ENCODE measurements around the gene SOX4.

Gene SOX4

DNA sequence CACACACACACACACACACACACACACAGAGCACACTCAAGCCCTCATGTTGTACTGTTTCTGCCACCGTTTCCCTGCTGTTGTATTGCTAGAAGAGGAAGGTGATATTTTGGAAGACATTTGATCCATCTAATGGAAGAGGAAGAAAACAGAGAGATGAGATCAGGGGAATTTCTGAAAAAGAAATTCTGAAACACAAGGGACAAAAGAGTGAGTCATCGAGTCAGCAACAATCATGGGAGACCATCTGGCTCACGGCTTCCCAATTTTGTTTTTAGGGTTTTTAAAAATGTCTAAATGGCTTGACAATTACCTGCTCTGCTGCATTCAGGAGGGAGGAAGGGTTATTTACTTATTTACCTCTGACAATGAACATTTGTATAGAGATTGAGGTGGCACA lies 22.0 kb downstream of the SOX4 start:
- DNase-seq: no peak

DNA sequence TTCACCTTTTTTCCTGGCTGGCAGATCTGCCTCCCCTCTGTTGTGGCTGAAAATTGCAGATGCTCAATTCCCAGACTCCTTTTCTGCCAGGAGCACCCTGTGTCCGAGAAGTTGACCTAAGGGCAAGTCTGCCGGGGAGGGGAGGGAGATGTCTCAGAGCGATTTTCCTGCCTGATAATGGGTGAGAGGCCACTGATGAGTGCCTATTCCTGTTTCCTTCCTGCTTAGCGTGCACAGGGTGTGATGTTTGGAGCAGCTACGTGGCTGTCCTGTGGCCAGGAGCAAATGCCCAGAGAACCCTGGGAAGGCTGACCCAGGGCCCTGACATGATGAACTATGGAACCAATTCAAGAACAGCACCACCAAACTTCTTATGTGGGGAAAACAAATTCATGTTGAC lies 22.5 kb downstream of the SOX4 start:
- no peak for DNase-seq

DNA sequence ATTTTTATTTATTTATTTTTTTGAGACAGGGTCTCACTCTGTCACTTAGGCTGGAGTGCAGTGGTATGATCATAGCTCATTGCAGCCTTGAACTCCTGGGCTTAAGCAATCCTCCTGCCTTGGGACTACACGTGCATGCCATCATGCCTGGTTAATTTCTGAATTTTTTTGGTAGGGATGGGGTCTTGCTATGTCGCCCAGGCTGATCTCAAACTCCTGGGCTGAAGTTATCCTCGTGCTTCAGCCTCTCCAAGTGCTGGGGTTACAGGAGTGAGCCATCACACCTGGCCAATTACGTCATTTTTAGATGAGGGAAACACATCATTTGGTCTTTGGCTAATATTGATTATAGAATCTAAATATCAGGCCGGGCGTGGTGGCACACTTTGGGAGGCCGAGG lies 32.1 kb downstream of the SOX4 start:
- DNase-seq: no peak

DNA sequence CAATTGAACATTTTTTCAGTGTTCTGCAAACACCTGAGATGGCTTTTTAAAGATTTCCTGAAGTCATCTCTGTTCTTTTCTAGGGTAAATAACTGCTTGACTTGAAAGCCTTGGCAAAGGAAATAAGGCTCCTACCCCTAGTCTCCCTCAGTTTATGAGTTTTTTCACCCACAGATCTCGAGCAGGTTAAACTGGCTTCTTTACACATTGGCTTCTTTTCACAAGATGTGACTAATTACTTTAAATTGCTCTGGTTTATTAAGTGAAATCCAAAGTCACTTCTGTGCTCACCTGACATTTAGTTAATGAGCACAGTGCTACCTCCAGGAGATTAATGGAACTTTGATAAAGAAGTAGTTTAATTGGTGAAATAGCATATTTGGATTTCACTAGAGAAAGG lies 33.2 kb downstream of the SOX4 start:
- no peak for DNase-seq

DNA sequence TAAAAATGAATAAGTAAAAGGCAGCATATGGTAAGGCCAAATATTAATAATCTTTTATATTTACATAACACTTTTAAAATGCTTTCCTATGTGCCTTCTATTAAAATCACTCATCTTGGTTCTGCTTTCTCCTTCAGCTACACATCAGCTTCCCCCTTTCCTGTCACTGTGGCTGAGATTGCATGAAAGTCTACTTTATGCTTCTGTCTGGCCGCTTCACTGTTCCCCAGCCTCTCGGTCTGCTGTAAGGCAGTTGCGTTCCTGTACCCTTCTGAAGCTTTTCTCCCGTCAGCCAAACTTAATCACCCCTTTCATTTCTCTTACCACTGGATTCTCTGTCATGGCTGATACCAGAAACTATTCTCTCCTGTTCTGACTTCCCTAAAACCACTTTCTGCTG lies 34.6 kb downstream of the SOX4 start:
- no peak for DNase-seq

DNA sequence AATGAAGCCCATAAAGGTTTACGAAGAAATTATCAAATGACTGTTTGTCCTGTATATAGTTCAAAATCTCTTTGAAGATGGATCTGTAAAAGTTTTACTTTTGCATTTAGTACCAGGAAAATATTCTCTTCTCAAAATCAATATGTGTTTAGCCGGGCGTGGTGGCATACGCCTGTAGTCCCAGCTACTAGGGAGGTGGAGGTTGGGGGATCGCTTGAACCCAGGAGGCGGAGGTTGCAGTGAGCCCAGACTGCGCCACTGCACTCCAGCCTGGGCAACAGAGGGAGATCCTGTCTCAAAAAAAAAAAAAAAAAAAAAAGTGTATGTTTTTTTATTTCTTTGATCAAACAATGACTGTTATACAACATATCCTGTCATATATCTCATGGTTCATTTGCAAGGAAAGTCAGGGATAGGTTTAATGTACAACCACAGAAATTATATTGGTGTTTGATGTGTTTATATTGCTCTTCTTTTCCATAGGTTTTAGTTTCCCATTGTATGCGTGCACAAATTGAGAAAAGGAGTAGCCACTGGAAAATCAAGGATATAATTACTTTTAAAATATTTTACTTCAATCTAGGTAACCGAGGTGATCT lies 40.1 kb downstream of the SOX4 start:
- no peak for DNase-seq

DNA sequence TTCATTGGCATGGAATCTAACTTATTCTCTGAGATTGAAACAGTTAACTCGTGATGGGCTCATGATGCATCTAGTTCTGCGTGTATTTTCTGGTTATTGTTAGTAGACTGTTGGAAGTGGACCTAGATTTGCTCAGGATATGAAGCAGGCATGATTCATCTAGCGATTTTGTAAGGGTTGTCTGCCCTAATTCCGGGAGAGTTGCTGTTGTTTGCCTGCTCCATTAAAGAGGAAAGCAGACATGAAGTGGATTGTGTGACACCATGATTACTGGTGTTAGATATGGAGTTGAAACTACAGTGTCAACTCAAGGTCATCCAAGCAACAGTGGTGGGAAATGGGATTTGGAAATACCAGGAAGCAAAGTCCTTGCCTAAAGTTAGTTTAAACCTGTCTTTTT lies 41.0 kb downstream of the SOX4 start:
- DNase-seq: no peak

DNA sequence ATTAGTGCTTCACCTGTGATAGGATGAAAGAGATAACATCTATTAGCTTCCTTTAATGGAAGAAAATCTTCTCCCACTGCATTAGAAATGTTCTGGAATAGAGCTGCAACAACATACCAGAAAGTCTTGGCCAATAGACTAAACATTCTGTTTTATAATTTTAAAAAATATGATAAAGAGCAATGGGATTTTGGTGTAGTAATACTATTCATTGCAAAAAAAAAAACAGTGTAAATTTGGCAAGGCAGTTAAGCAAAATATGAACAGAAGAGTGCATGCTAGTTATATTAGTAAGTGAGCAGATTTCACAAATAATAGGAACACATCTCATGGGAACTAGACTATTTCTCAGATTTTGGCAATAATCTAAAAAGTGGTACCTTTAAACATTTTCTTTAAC lies 43.3 kb downstream of the SOX4 start:
- no peak for DNase-seq

DNA sequence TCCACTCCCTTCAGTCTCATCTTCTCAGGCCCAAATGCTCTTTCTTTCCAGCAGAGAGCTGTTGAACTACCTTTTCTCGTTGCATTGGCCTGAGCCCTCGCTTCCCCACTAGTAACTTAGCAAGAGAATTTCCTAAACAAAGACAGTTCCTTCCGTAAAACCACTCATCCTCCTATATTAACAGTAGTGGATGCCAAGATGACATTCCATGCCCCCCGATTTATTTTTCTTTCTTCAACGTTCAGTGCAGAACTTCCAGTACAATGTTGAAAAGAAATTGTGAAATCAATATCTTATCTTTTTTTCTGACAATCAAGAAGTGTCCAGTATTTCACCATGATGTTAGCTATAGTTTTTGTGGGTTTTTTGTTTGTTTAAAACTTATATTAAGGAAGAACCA lies 45.8 kb downstream of the SOX4 start:
- DNase-seq: no peak

Data from activated T-cell treated with anti-CD3 and anti-CD28 coated beads, Interleukin-2, amount 50 U/mL, for 1 hour (primary cell).